WTC11 (cell line): Measurements from ENCODE around the gene ATP6V1G2. TPM values are rescaled to one million over a fixed set of nuclear protein-coding genes. Genes with fewer than 3 reads are reported as not detected.

Experiments
- ATAC-seq: fragments of 200-7000 bp; cut with Tn5 transposase; 2 replicates; pipeline ENCODE4 v1.10.0; 2021; ENCODE audit warnings: mild to moderate bottlenecking, moderate library complexity
- CTCF ChIA-PET: fragments of 300-600 bp; sonication (Branson Sonifier 250); formaldehyde crosslinking; loops from one replicate; lab custom pipeline; 2021; ENCODE audit warnings: antibody characterized with exemption; lab: Charles Lee
- POLR2A ChIA-PET: fragments of 350-600 bp; sonication (Branson Sonifier 250); formaldehyde crosslinking; loops from one replicate; lab custom pipeline; 2021; ENCODE audit warnings: antibody characterized with exemption; lab: Charles Lee
- DNase-seq: peaks from one replicate; pipeline ENCODE4 v3.0.0; 2021; ENCODE audit warnings: low spot score
- H3K27ac Mint-ChIP-seq: 2 replicates; pipeline ENCODE4 v1.8.0; 2021; ENCODE audit warnings: mixed read lengths
- H3K27me3 Mint-ChIP-seq: 2 replicates; pipeline ENCODE4 v1.8.0; 2021; ENCODE audit warnings: low read depth, mild to moderate bottlenecking, moderate library complexity, mixed read lengths
- H3K36me3 Mint-ChIP-seq: 2 replicates; pipeline ENCODE4 v1.8.0; 2021; ENCODE audit warnings: mixed read lengths
- H3K4me1 Mint-ChIP-seq: 2 replicates; pipeline ENCODE4 v1.8.0; 2022; ENCODE audit warnings: mixed read lengths
- H3K4me3 Mint-ChIP-seq: 2 replicates; pipeline ENCODE4 v1.8.0; 2021; ENCODE audit warnings: mild to moderate bottlenecking, moderate library complexity, mixed read lengths
- H3K9me3 Mint-ChIP-seq: 2 replicates; pipeline ENCODE4 v1.8.0; 2021; ENCODE audit warnings: mixed read lengths
- ARID4B ChIP-seq: sonication (generic); formaldehyde crosslinking; IDR thresholded peaks from 2 replicates; pipeline ENCODE4 v1.8.0; 2023; ENCODE audit warnings: missing genetic modification reagents, mild to moderate bottlenecking, borderline replicate concordance
- ATF2 ChIP-seq: sonication (generic); formaldehyde crosslinking; IDR thresholded peaks from 2 replicates; pipeline ENCODE4 v1.8.1; 2022; ENCODE audit warnings: low read depth, missing genetic modification reagents, borderline replicate concordance
- ATF6 ChIP-seq: sonication (generic); formaldehyde crosslinking; IDR thresholded peaks from 2 replicates; pipeline ENCODE4 v1.8.1; 2023; ENCODE audit warnings: mild to moderate bottlenecking, missing genetic modification reagents
- E2F1 ChIP-seq: sonication (generic); formaldehyde crosslinking; IDR thresholded peaks from 2 replicates; pipeline ENCODE4 v1.8.0; 2022; ENCODE audit warnings: mild to moderate bottlenecking, missing genetic modification reagents
- ESRRA ChIP-seq: sonication (generic); formaldehyde crosslinking; IDR thresholded peaks from 2 replicates; pipeline ENCODE4 v1.8.1; 2022; ENCODE audit warnings: mild to moderate bottlenecking, missing genetic modification reagents, borderline replicate concordance
- GRHL2 ChIP-seq: fragments of 250-450 bp; sonication (Bioruptor Pico); IDR thresholded peaks from 2 replicates; pipeline ENCODE4 v1.8.0; 2022; ENCODE audit warnings: mild to moderate bottlenecking, moderate library complexity; ENCODE audit not compliant: insufficient replicate concordance, severe bottlenecking
- IRF1 ChIP-seq: sonication (generic); formaldehyde crosslinking; IDR thresholded peaks from 2 replicates; pipeline ENCODE4 v1.8.0; 2023; ENCODE audit warnings: missing genetic modification reagents
- IRF2 ChIP-seq: sonication (generic); formaldehyde crosslinking; IDR thresholded peaks from 2 replicates; pipeline ENCODE4 v1.8.0; 2022; ENCODE audit warnings: low read depth, missing genetic modification reagents, borderline replicate concordance
- KAT7 ChIP-seq: sonication (generic); formaldehyde crosslinking; IDR thresholded peaks from 2 replicates; pipeline ENCODE4 v1.8.1; 2023; ENCODE audit warnings: missing genetic modification reagents, mild to moderate bottlenecking, borderline replicate concordance
- MXD4 ChIP-seq: fragments of 250-450 bp; sonication (Bioruptor Pico); IDR thresholded peaks from 2 replicates; pipeline ENCODE4 v1.8.0; 2021; ENCODE audit warnings: mild to moderate bottlenecking, moderate library complexity, borderline replicate concordance
- NFYB ChIP-seq: sonication (generic); formaldehyde crosslinking; conservative IDR thresholded peaks from 2 replicates; pipeline ENCODE4 v1.8.0; 2022; ENCODE audit warnings: low read depth, missing genetic modification reagents
- OVOL2 ChIP-seq: fragments of 250-450 bp; sonication (Bioruptor Pico); IDR thresholded peaks from 2 replicates; pipeline ENCODE4 v1.9.0; 2021; ENCODE audit warnings: mild to moderate bottlenecking, borderline replicate concordance
- PREB ChIP-seq: sonication (generic); formaldehyde crosslinking; IDR thresholded peaks from 2 replicates; pipeline ENCODE4 v1.8.1; 2022; ENCODE audit warnings: mild to moderate bottlenecking, missing genetic modification reagents, moderate library complexity, borderline replicate concordance
- ZBTB21 ChIP-seq: sonication (generic); formaldehyde crosslinking; IDR thresholded peaks from 2 replicates; pipeline ENCODE4 v1.8.1; 2023; ENCODE audit warnings: mild to moderate bottlenecking, missing genetic modification reagents, borderline replicate concordance
- ZNF121 ChIP-seq: sonication (generic); formaldehyde crosslinking; IDR thresholded peaks from 2 replicates; pipeline ENCODE4 v1.8.0; 2023; ENCODE audit warnings: missing genetic modification reagents
- ZNF219 ChIP-seq: sonication (generic); formaldehyde crosslinking; IDR thresholded peaks from 2 replicates; pipeline ENCODE4 v1.8.0; 2023; ENCODE audit warnings: missing genetic modification reagents, mild to moderate bottlenecking, borderline replicate concordance
- ZNF416 ChIP-seq: fragments of 250-450 bp; sonication (Bioruptor Pico); IDR thresholded peaks from 2 replicates; pipeline ENCODE4 v1.9.0; 2021; ENCODE audit warnings: mild to moderate bottlenecking, inconsistent platforms
- total RNA-seq: library from RNA; stranded (reverse); gene quantifications from 3 replicates; pipeline ENCODE4 v1.2.3, GENCODE V29; 2021

The ATP6V1G2 gene
- total RNA-seq, 1 experiment from 2014 or later, result 4.0 TPM

- no peak for TF ChIP-seq MXD4 (CRISPR knock-in tag)
- TF ChIP-seq E2F1 (CRISPR knock-in tag), result no peak
- no peak for TF ChIP-seq ATF6
Observed at GRCh38 chr6:31580438-31580740, 34.0 kb upstream of the ATP6V1G2 start (continued).

- peaks cover 54% of the 10 kb centered on the region for H3K27me3 Mint-ChIP-seq
- H3K4me3 Mint-ChIP-seq, result peak overlapping the region; percentile 92
- no peaks in the 10 kb centered on the region for H3K9me3 Mint-ChIP-seq
- TF ChIP-seq ZNF219 (no peak), ESRRA (CRISPR knock-in tag) (no peak), GRHL2 (no peak), ZBTB21 (CRISPR knock-in tag) (no peak), NFYB (CRISPR knock-in tag) (no peak), KAT7 (CRISPR knock-in tag) (no peak), OVOL2 (CRISPR knock-in tag) (no peak), ARID4B (CRISPR knock-in tag) (no peak), IRF2 (no peak), PREB (CRISPR knock-in tag) (no peak), ZNF416 (no peak), ATF2 (no peak), IRF1 (CRISPR knock-in tag) (no peak), ZNF121 (CRISPR knock-in tag) (no peak)
- ATAC-seq, result no peak
- H3K36me3 Mint-ChIP-seq, result no peaks in the 10 kb centered on the region
- ChIA-PET CTCF (interaction anchor here (0.6 to 15.1 kb wide), 21 partner anchors 10 to 190 kb away, joined by 3 to 293 read pairs (median 5); partner anchors contain the start of genes ATP6V1G2, C6orf47, DDX39B and MICB), POLR2A (interaction anchor here (0.6 to 1.5 kb wide), 3 partner anchors 28 to 38 kb away, joined by 3 to 5 read pairs (median 4); partner anchors contain the start of genes ATP6V1G2, DDX39B and NFKBIL1)
- H3K4me1 Mint-ChIP-seq, result peaks cover 35% of the 10 kb centered on the region
- no peak for DNase-seq
- no peak overlapping the region for H3K27ac Mint-ChIP-seq
Observed at GRCh38 chr6:31579546-31580437, 33.4 kb upstream of the ATP6V1G2 start.
